Trophoblast cell (in vitro differentiated cells and primary cell): ENCODE measurements around the gene PIK3AP1.

Source experiments
- DNase-seq, 2 donors: peaks; one replicate each; pipeline ENCODE4 v3.0.0-alpha.2; 2016
- H2AFZ ChIP-seq: 2 replicates; pipeline ENCODE4 v1.6.1; 2013; ENCODE audit warnings: low read length, moderate library complexity, mild to moderate bottlenecking; ENCODE audit not compliant: insufficient read depth, poor library complexity
- H2AK5ac ChIP-seq: 2 replicates; pipeline ENCODE4 v1.6.1; 2013; ENCODE audit warnings: mild to moderate bottlenecking, low read length
- H2BK120ac ChIP-seq: 2 replicates; pipeline ENCODE4 v1.6.1; 2013; ENCODE audit warnings: low read length, mild to moderate bottlenecking, moderate library complexity; ENCODE audit not compliant: insufficient read depth, poor library complexity
- H2BK12ac ChIP-seq: 2 replicates; pipeline ENCODE4 v1.6.1; 2013; ENCODE audit warnings: mild to moderate bottlenecking, low read length, moderate library complexity
- H2BK5ac ChIP-seq: 2 replicates; pipeline ENCODE4 v1.6.1; 2013; ENCODE audit warnings: low read length, low read depth, moderate library complexity, mild to moderate bottlenecking; ENCODE audit not compliant: poor library complexity
- H3K14ac ChIP-seq: 2 replicates; pipeline ENCODE4 v1.6.1; 2013; ENCODE audit warnings: mild to moderate bottlenecking, low read length
- H3K18ac ChIP-seq: 2 replicates; pipeline ENCODE4 v1.6.1; 2013; ENCODE audit warnings: mild to moderate bottlenecking, low read length
- H3K23ac ChIP-seq: 2 replicates; pipeline ENCODE4 v1.6.1; 2013; ENCODE audit warnings: low read length
- H3K27ac ChIP-seq: 2 replicates; pipeline ENCODE4 v1.5.1; 2013; ENCODE audit warnings: low read depth, mild to moderate bottlenecking, inconsistent platforms, low read length, moderate library complexity
- H3K27me3 ChIP-seq: 2 replicates; pipeline ENCODE4 v1.6.1; 2013; ENCODE audit warnings: inconsistent platforms, mild to moderate bottlenecking, low read length, moderate library complexity; ENCODE audit not compliant: insufficient read depth
- H3K36me3 ChIP-seq, 2 experiments: 1 replicate in 1 of 2; 2 replicates in 1 of 2; pipeline ENCODE4 v1.6.1; 2013; ENCODE audit warnings: low read length in 2 of 2, mild to moderate bottlenecking in 2 of 2, moderate library complexity in 1 of 2; ENCODE audit not compliant: insufficient read depth in 2 of 2, control insufficient read depth in 1 of 2
- H3K4ac ChIP-seq: 2 replicates; pipeline ENCODE4 v1.6.1; 2013; ENCODE audit warnings: low read depth, mild to moderate bottlenecking, low read length, moderate library complexity
- H3K4me1 ChIP-seq, 2 experiments: 1 replicate in 1 of 2; 2 replicates in 1 of 2; pipeline ENCODE4 v1.6.1; 2013; ENCODE audit warnings: low read length in 2 of 2, mild to moderate bottlenecking in 2 of 2, moderate library complexity in 1 of 2; ENCODE audit not compliant: insufficient read depth in 2 of 2, control insufficient read depth in 1 of 2
- H3K4me2 ChIP-seq: 2 replicates; pipeline ENCODE4 v1.6.1; 2013; ENCODE audit warnings: inconsistent platforms, mild to moderate bottlenecking, low read length, moderate library complexity
- H3K4me3 ChIP-seq: 2 replicates; pipeline ENCODE4 v1.5.1; 2013; ENCODE audit warnings: mild to moderate bottlenecking, low read depth, low read length, inconsistent platforms
- H3K79me1 ChIP-seq: one replicate; pipeline ENCODE4 v1.6.1; 2013; ENCODE audit warnings: low read length
- H3K79me2 ChIP-seq: 2 replicates; pipeline ENCODE4 v1.6.1; 2013; ENCODE audit warnings: low read length, mild to moderate bottlenecking; ENCODE audit not compliant: control insufficient read depth, insufficient read depth, poor library complexity
- H3K9ac ChIP-seq: 2 replicates; pipeline ENCODE4 v1.6.1; 2013; ENCODE audit warnings: mild to moderate bottlenecking, low read length
- H3K9me3 ChIP-seq: 2 replicates; pipeline ENCODE4 v1.6.1; 2013; ENCODE audit warnings: low read depth, mild to moderate bottlenecking, control low read depth, inconsistent platforms, low read length; ENCODE audit not compliant: insufficient read depth
- H4K12ac ChIP-seq: 2 replicates; pipeline ENCODE4 v1.6.1; 2013; ENCODE audit warnings: low read depth, mild to moderate bottlenecking, low read length, moderate library complexity
- H4K8ac ChIP-seq: 2 replicates; pipeline ENCODE4 v1.6.1; 2013; ENCODE audit warnings: low read depth, mild to moderate bottlenecking, low read length, moderate library complexity
- H4K91ac ChIP-seq: one replicate; pipeline ENCODE4 v1.6.1; 2013; ENCODE audit warnings: low read depth, mild to moderate bottlenecking, low read length, moderate library complexity
- WGBS: extraction: QIAGEN DNeasy Blood & Tissue Kit; methylation state at CpG from one replicate; pipeline ENCODE4 v1.1.7; 2013; ENCODE audit warnings: missing lambda C conversion rate; ENCODE audit not compliant: insufficient read length, insufficient coverage; ENCODE audit errors: extremely low coverage; 5-methylcytosine and 5-hydroxymethylcytosine counted together

PIK3AP1 gene

DNA sequence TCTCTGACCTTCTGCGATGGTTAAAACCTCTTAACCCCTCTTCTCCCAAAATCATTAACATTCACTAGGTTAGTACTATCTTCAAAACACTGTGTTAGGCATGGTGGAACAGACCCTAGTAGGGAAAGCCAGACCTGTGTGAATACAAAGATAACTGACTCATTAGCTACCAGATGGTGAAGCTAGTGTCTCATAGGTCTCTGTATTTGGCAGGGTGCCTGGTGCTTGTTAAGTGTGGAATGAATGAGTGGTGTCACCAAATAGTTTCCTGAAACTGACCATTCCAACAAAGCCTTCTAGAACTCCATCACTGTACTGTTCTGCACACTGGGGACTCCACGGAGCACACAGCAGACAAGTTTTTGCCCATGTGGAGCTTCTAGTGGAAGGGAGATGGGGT lies 105.8 kb downstream of the PIK3AP1 start:
- Histone ChIP-seq H3K4me3 (no peak overlapping the region), H2AFZ (no peak overlapping the region), H2BK12ac (no peak overlapping the region), H3K36me3 (no peaks in the 10 kb centered on the region), H3K23ac (no peak overlapping the region), H4K12ac (no peak overlapping the region), H3K9ac (no peak overlapping the region), H2BK5ac (no peak overlapping the region), H3K79me1 (peaks cover 2% of the 10 kb centered on the region), H3K9me3 (no peaks in the 10 kb centered on the region), H4K8ac (no peak overlapping the region), H3K27ac (no peak overlapping the region), H3K4me1 (peaks cover 0 to 3% of the 10 kb centered on the region in 2 experiments), H3K4ac (no peak overlapping the region), H3K79me2 (no peaks in the 10 kb centered on the region), H2BK120ac (no peak overlapping the region), H3K14ac (no peak overlapping the region), H3K4me2 (no peak overlapping the region), H4K91ac (no peak overlapping the region), H2AK5ac (no peak overlapping the region), H3K18ac (no peak overlapping the region), H3K27me3 (no peaks in the 10 kb centered on the region)
- peak in 1 of 2 donors; percentile 41 for DNase-seq
- no CpG with 5 or more reads among the region's 2 CpGs for WGBS

DNA sequence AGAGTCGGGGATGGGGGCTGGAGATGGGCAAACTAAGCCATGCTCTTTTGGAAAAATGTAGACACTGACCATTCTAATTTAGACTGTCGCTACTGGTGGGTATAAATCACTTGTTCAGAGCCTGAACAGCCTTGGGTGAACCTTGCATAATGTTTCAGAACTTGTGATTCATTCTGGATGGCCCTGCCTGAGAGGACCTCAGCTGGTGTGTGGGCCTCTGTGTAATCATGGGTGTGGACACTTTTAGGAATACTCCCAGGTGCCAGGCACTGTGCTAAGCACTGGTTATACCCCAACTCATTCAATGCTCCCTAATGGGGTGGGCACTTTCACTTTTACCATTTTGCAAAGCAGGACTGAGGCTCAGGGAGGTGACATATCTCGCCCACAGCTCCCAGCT lies 106.7 kb downstream of the PIK3AP1 start:
- DNase-seq = no peak
- peak overlapping the region; percentile 8 for H3K27ac ChIP-seq
- no peaks in the 10 kb centered on the region for H3K36me3 ChIP-seq
- peaks cover 0 to 3% of the 10 kb centered on the region in 2 experiments for H3K4me1 ChIP-seq
- no peak overlapping the region for H2BK120ac ChIP-seq
- peak overlapping the region; percentile 13 for H2BK5ac ChIP-seq
- WGBS = no CpG with 5 or more reads among the region's 3 CpGs
- no peak overlapping the region for H3K18ac ChIP-seq
- H3K4me2 ChIP-seq = no peak overlapping the region
- peaks cover 2% of the 10 kb centered on the region for H3K79me1 ChIP-seq
- H3K79me2 ChIP-seq = no peaks in the 10 kb centered on the region
- no peak overlapping the region for H4K12ac ChIP-seq
- H3K9me3 ChIP-seq = no peaks in the 10 kb centered on the region
- H4K8ac ChIP-seq = no peak overlapping the region
- H3K27me3 ChIP-seq = no peaks in the 10 kb centered on the region
- H3K4ac ChIP-seq = no peak overlapping the region
- no peak overlapping the region for H3K14ac ChIP-seq
- no peak overlapping the region for H3K4me3 ChIP-seq
- H2BK12ac ChIP-seq = no peak overlapping the region
- H2AFZ ChIP-seq = no peak overlapping the region
- H4K91ac ChIP-seq = peak overlapping the region; percentile 49
- no peak overlapping the region for H3K23ac ChIP-seq
- no peak overlapping the region for H2AK5ac ChIP-seq
- H3K9ac ChIP-seq = no peak overlapping the region

DNA sequence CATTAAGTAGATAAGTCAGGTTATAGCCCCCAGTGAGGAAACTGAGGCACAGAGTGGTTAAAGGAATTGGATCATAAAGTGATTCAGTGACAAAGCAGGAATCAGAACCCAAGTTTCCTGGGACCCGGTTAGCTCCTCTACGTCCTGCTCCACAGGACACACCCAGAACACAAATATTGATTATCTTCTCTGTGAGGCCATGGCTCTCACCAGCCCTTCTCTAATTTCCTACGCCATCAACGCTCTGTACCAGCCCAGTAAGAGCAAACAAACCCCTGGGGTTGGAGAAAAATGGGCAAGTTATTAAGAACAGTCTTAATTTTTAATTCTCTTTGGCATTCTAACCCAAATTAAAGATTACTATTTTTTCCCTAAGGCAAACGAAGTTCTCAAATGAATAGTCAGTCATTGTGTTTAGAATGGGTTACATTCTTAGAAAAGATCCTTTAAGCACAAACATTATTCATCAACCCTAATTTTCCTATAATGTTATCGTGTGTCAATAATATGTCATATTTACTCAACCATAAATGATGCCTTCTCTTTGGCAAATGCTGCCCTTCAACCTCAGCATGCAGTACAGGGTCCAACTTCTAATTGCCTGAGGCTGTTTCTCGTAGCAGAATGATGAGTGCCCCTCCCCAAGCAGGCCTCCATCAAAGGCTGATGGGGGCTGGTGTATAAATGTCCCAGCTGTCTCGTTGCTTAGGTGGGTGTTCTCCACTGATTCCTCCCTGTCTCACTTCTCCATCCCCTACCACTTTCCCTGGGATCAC lies 108.1 kb downstream of the PIK3AP1 start:
- H2AFZ ChIP-seq = no peak overlapping the region
- DNase-seq = no peak
- WGBS = no CpG with 5 or more reads among the region's 8 CpGs
- no peak overlapping the region for H4K8ac ChIP-seq
- H3K27ac ChIP-seq = no peak overlapping the region
- H3K18ac ChIP-seq = no peak overlapping the region
- H3K9ac ChIP-seq = no peak overlapping the region
- H2AK5ac ChIP-seq = no peak overlapping the region
- H4K12ac ChIP-seq = no peak overlapping the region
- H3K4me2 ChIP-seq = no peak overlapping the region
- no peak overlapping the region for H4K91ac ChIP-seq
- peaks cover 0 to 3% of the 10 kb centered on the region in 2 experiments for H3K4me1 ChIP-seq
- H3K4me3 ChIP-seq = no peak overlapping the region
- H3K9me3 ChIP-seq = no peaks in the 10 kb centered on the region
- no peak overlapping the region for H2BK12ac ChIP-seq
- H2BK120ac ChIP-seq = no peak overlapping the region
- H3K36me3 ChIP-seq = no peaks in the 10 kb centered on the region
- peaks cover 2% of the 10 kb centered on the region for H3K79me1 ChIP-seq
- H3K4ac ChIP-seq = no peak overlapping the region
- H3K27me3 ChIP-seq = no peaks in the 10 kb centered on the region
- no peak overlapping the region for H3K14ac ChIP-seq
- H3K79me2 ChIP-seq = no peaks in the 10 kb centered on the region
- H3K23ac ChIP-seq = no peak overlapping the region
- H2BK5ac ChIP-seq = no peak overlapping the region

DNA sequence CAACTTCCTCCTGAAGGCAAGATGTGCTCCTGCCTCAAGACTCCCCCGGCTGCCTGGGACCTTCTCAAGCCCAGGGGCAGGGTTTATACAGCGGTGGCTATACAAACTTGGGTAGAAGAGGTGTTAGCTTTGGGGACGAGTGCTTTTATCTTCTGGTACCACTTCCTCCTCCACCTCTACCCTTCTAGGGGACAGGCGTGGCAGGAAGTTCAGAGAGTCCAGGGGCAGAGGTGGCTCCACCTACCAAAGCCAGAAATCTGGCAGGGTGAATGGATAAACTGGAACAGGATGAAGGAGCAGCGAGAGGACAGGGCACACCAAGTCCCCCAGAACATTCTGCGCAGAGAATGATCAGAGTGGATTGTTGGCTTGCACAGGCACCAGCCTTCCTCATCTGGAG lies 109.5 kb downstream of the PIK3AP1 start:
- Histone ChIP-seq H3K4me1 (peaks cover 4 to 9% of the 10 kb centered on the region in 2 experiments), H2BK5ac (no peak overlapping the region), H3K14ac (no peak overlapping the region), H2BK12ac (no peak overlapping the region), H4K91ac (no peak overlapping the region), H3K18ac (no peak overlapping the region), H3K27ac (no peak overlapping the region), H3K79me1 (peaks cover 2% of the 10 kb centered on the region), H3K4ac (no peak overlapping the region), H3K23ac (no peak overlapping the region), H3K4me2 (no peak overlapping the region), H3K9me3 (no peaks in the 10 kb centered on the region), H2BK120ac (no peak overlapping the region), H3K79me2 (no peaks in the 10 kb centered on the region), H2AFZ (no peak overlapping the region), H4K8ac (no peak overlapping the region), H2AK5ac (no peak overlapping the region), H3K36me3 (no peaks in the 10 kb centered on the region), H3K9ac (no peak overlapping the region), H4K12ac (no peak overlapping the region), H3K4me3 (no peak overlapping the region), H3K27me3 (no peaks in the 10 kb centered on the region)
- no peak for DNase-seq
- no CpG with 5 or more reads among the region's 6 CpGs for WGBS
